GM12878 (cell line): Measurements from ENCODE around the gene ETF1.

Experiments used
- EP300 ChIP-seq, 2 experiments: fragments of 150-350 bp in 1 of 2; IDR thresholded peaks; 2 replicates each; pipeline ENCODE4 v1.6.1; 2011 to 2012; ENCODE audit warnings: low read depth in 2 of 2, low read length in 2 of 2, borderline replicate concordance in 1 of 2, improper control_type of control experiment in 1 of 2, inconsistent platforms in 1 of 2; ENCODE audit not compliant: control insufficient read depth in 1 of 2
- IRF3 ChIP-seq: fragments of 450-650 bp; IDR thresholded peaks from 2 replicates; pipeline ENCODE4 v1.6.1; 2014; ENCODE audit warnings: mild to moderate bottlenecking
- KDM1A ChIP-seq: fragments of 200-600 bp; sonication (generic); IDR thresholded peaks from 2 replicates; pipeline ENCODE4 v1.6.1; 2016; ENCODE audit warnings: borderline replicate concordance
- POLR2A ChIP-seq: IDR thresholded peaks from 2 replicates; pipeline ENCODE4 v1.6.1; 2011; ENCODE audit warnings: low read depth, mild to moderate bottlenecking, low read length
- SMC3 ChIP-seq: IDR thresholded peaks from 2 replicates; pipeline ENCODE4 v1.6.1; 2011; ENCODE audit warnings: low read length, improper control_type of control experiment, borderline replicate concordance
- SP1 ChIP-seq: IDR thresholded peaks from one replicate; pipeline ENCODE4 v1.6.1; 2011; ENCODE audit warnings: low read depth, low read length
- TAF1 ChIP-seq: IDR thresholded peaks from 2 replicates; pipeline ENCODE4 v1.6.1; 2011; ENCODE audit warnings: mild to moderate bottlenecking, low read depth, low read length, borderline replicate concordance
- ZNF24 ChIP-seq: fragments of 450-650 bp; IDR thresholded peaks from 2 replicates; pipeline ENCODE4 v1.6.1; 2017; ENCODE audit warnings: antibody characterized with exemption, mild to moderate bottlenecking
- TF ChIP-seq, protein P1 (sequence below), 3 experiments: IDR thresholded peaks in 2 of 3; conservative IDR thresholded peaks in 1 of 3; 2 replicates each; pipeline ENCODE4 v1.5.1; 2011; ENCODE audit warnings: low read depth in 3 of 3, low read length in 3 of 3, mild to moderate bottlenecking in 3 of 3, control low read depth in 2 of 3, moderate library complexity in 2 of 3, inconsistent platforms in 1 of 3, mixed read lengths in 1 of 3; ENCODE audit not compliant: control insufficient read depth in 2 of 3, insufficient read depth in 1 of 3; ENCODE audit errors: extremely low read depth in 1 of 3

DNA sequence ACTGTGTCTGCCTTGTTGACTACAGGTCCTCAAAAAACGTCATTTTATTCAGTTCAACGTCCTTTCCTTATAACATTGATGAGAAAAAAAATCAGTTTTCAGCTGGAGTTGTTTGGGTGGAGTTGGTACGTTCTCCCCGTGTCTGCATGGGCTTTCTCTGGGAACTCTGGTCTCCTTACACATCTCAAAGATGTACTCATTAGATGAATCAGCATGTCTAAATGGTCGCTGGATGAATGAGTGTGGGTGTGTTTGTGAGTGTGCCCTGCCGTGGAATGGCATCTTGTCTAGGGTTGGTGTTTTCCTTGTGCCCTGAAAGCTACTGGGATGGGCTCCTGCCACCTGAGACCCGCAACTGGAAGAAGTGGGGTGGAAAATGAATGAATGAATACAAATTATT, 47.7 kb downstream of the ETF1 start:
- TF ChIP-seq KDM1A: no peak
- no peak for TF ChIP-seq EP300 (IDR thresholded peaks at IDR 0.05; ENCODE audit: borderline replicate concordance in 1 of 2, control insufficient read depth in 1 of 2, low read depth in 2 of 2, low read length in 2 of 2)
- TF ChIP-seq, protein P1, sequence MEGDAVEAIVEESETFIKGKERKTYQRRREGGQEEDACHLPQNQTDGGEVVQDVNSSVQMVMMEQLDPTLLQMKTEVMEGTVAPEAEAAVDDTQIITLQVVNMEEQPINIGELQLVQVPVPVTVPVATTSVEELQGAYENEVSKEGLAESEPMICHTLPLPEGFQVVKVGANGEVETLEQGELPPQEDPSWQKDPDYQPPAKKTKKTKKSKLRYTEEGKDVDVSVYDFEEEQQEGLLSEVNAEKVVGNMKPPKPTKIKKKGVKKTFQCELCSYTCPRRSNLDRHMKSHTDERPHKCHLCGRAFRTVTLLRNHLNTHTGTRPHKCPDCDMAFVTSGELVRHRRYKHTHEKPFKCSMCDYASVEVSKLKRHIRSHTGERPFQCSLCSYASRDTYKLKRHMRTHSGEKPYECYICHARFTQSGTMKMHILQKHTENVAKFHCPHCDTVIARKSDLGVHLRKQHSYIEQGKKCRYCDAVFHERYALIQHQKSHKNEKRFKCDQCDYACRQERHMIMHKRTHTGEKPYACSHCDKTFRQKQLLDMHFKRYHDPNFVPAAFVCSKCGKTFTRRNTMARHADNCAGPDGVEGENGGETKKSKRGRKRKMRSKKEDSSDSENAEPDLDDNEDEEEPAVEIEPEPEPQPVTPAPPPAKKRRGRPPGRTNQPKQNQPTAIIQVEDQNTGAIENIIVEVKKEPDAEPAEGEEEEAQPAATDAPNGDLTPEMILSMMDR (IDR thresholded peaks at IDR 0.05 in 2 of 3, conservative IDR thresholded peaks at IDR 0.05 in 1 of 3; ENCODE audit: control insufficient read depth in 2 of 3, extremely low read depth in 1 of 3, insufficient read depth in 1 of 3, low read depth in 3 of 3, low read length in 3 of 3): no peak
- no peak for TF ChIP-seq TAF1
- TF ChIP-seq SP1: no peak
- no peak for TF ChIP-seq POLR2A
- TF ChIP-seq IRF3: no peak
- TF ChIP-seq SMC3: no peak
- no peak for TF ChIP-seq ZNF24
